Fibroblast of the aortic adventitia (primary cell): ENCODE results near the gene JOSD2. TPM values are rescaled to one million over a fixed set of nuclear protein-coding genes. Genes with fewer than 3 reads are reported as not detected.
A peak's percentile ranks its signal among the peaks of the same experiment; 100 is the strongest.

Source experiments
- DNase-seq: peaks from one replicate; pipeline ENCODE4 v3.0.0-alpha.2; 2010; ENCODE audit warnings: low read depth
- H3K4me3 ChIP-seq: 2 replicates; pipeline ENCODE4 v1.5.1; 2011; ENCODE audit warnings: low read depth, mild to moderate bottlenecking, control low read depth, low read length, moderate library complexity
- total RNA-seq: library from RNA; depleted of rRNA; stranded (reverse); fragments of >200 nt; gene quantifications from 2 replicates; pipeline ENCODE4 v1.2.3, GENCODE V29; 2012; ENCODE audit warnings: low replicate concordance
- TF ChIP-seq, protein P1 (sequence below): IDR thresholded peaks from 2 replicates; pipeline ENCODE4 v1.5.1; 2011; ENCODE audit warnings: mild to moderate bottlenecking, low read length, control low read depth, inconsistent platforms; ENCODE audit not compliant: insufficient read depth

JOSD2 gene
- total RNA-seq, 1 donor = 26.7 TPM

DNA sequence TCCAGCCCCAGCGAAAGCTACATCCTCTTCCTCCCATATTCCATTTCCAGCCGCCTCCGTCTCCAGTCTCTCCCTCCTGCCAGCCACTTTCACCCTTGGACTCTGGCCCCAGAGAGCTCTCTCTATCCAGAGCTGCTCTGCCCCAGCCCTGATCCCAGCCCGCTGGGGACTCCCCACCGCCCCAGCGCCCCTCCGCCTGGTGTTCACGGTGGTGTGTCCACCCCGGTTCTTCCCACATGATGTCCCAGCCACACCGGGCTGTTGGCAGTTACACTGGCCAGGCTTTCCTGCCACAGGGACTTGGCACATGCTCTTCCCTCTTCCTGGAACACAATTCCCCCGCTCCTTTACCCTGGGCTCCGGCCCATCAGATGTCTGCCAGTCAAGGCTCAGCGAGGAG is 46.0 kb downstream of the JOSD2 start:
- TF ChIP-seq, protein P1, sequence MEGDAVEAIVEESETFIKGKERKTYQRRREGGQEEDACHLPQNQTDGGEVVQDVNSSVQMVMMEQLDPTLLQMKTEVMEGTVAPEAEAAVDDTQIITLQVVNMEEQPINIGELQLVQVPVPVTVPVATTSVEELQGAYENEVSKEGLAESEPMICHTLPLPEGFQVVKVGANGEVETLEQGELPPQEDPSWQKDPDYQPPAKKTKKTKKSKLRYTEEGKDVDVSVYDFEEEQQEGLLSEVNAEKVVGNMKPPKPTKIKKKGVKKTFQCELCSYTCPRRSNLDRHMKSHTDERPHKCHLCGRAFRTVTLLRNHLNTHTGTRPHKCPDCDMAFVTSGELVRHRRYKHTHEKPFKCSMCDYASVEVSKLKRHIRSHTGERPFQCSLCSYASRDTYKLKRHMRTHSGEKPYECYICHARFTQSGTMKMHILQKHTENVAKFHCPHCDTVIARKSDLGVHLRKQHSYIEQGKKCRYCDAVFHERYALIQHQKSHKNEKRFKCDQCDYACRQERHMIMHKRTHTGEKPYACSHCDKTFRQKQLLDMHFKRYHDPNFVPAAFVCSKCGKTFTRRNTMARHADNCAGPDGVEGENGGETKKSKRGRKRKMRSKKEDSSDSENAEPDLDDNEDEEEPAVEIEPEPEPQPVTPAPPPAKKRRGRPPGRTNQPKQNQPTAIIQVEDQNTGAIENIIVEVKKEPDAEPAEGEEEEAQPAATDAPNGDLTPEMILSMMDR = no peak
- DNase-seq = no peak
- no peak overlapping the region for H3K4me3 ChIP-seq

GRCh38 chr19:50464348-50464747 is 46.6 kb downstream of the JOSD2 start:
- TF ChIP-seq, protein P1 = no peak
- no peak for DNase-seq
- no peak overlapping the region for H3K4me3 ChIP-seq

GRCh38 chr19:50462970-50463369 is 48.0 kb downstream of the JOSD2 start:
- no peak for DNase-seq
- no peak overlapping the region for H3K4me3 ChIP-seq
- TF ChIP-seq, protein P1 = no peak

- TF ChIP-seq, protein P1 = peak; percentile 94
- H3K4me3 ChIP-seq = no peak overlapping the region
- DNase-seq = peak; percentile 70
Observed at GRCh38 chr19:50461066-50461875, 49.7 kb downstream of the JOSD2 start.

DNA sequence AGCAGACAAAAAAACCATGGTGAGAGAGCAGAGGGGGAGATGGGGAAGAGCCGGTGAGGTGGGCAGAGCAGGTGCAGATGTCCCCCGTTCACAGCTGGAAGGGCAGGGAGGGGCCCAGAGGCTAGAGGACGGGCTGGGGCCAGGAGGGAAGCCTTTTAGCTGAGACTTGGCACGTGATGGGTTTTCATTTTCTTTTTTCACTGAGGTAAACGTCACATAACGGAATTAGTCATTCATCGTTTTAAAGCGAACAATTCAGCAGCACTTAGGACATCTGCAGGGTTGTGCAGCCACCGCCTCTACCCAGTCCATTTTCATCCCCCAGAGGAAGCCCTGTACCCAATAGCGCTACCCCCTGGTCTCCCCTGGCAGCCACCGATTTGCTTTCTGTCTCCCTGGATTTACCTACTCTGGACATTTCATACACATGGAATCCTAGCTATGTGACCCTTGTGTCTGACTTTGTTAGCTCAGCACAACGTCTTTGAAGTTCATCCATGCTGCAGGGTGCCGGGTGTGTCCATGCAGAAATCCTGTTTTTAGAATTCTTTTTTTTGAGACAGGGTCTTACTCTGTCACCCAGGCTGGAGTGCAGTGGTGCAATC is 50.7 kb downstream of the JOSD2 start:
- peak; percentile 43 for DNase-seq
- no peak overlapping the region for H3K4me3 ChIP-seq
- TF ChIP-seq, protein P1 = no peak

DNA sequence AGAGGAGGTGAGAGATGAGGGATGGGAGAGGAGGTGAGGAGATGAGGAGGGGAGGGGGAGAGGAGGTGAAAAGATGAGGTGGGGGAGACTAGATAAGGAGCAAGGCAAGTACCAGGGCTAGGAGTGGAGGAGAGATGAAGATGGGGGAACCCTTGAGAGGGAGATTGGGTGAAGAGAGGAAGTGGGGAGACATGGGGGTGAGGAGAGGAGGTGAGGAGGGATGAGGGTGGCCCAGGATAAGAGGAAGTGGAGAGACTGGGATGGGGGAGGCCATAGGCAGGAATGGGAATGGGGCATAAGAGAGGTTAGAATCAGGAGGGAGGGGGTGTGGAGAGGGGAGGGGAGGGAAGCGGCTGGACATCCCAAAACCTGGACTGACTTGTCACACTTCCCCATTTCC is 51.4 kb downstream of the JOSD2 start:
- H3K4me3 ChIP-seq = no peak overlapping the region
- TF ChIP-seq, protein P1 = no peak

More for the DNA sequence above, 51.4 kb downstream of the JOSD2 start:
- DNase-seq = no peak
